ENCODE data around the gene GRM4.

Gene GRM4

GRCh38 chr6:34157236-34157830, 11.4 kb upstream of the GRM4 start:
- no peak for DNase-seq

DNA sequence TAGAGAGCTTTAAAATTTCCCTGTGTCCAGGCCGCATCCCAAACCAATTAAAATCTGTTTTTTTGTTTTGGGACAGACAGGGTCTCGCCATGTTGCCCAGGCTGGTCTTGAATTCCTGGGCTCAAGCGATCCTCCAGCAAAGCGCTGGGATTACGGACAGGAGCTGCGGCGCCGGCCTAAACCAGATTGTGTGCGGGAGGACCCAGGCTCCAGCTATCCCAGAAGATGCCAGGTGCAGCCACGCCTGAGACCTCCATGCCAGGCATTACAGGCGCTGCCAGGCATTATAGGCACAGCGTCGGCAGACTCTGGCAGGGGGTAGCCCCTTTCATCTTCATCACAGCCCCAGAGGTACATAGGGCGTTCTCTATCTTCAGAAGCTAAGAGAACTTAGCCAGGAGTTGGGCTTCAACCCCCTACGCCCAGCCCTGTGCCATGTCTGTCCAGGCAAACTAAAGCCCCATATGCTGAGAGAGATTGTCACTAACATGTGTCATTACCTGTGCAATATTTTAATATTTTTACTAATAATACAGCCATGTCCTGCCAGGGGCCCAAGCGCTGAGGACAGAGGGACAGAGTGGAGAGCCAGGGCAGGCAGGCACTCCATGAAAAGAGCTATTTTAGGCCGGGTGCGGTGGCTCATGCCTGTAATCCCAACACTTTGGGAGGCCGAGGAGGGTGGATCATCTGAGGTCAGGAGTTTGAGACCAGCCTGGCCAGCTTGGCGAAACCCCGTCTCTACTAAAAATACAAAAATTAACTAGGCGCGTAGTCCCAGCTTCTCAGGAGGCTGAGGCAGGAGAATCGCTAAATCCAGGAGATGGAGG, 9.8 kb upstream of the GRM4 start:
- DNase-seq: no peak

DNA sequence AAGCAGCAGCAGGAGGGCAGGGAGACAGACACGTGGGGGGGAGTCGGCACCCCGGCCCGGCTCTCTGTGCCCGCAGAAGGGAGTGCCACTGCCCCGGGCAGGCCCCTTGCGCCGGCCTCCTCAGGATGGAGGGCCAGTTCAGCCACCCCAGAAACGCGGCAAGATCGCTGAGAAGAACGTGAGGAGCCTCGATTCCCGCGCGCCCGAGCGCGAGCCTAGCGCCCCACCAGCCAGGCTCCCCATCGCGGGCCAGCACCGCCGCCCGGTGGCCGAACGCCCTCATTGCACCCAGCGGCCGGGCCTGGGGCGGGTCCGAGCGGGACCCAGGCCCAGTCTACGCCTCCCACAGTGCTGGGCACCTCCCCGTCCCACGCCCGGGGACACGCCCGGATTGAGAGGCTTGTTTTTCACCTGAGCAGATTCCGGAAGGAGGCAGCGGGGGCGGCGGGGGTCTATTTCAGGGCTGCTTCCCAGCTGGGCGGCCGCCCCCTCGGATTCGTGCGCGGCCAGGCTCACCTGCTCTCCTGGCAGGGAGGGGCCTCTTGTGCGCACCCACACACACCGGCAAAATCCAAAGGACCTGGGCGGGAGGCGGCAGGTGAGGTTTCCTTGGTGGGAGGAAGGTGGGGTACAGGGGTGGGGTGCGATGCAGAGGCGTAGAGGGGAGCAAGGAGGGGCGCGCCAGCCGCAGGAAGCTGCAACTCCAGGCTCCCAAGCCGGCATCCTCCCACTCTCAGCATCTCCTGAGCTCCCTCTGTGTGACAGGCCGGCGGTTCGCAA, 9.0 kb upstream of the GRM4 start:
- DNase-seq: peak; percentile 26 to 41

GRCh38 chr6:34152806-34153520, 7.1 kb upstream of the GRM4 start:
- no peak for DNase-seq

DNA sequence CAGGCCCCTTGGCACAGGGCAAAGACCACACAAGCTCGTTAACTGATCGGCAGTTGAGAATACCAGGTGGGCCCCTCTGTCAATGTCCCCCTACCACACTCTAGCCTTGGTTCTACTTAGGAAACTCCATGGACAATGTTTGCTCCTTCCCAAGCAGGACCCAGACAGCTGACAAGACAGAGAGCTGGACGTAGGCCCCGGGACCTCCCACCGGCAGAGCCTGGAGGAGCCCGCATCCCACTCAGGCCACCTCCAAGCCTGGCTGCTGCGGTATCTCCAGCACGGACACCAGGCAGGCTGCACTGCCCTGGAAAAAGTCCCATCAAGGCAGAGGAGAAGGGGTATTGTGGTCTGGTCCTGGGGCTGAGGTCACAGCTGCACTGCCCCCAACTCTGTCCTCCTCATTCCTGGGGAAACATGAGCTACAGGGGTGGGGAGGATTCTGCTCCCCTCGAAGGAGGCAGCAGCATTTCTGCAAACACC, 6.2 kb upstream of the GRM4 start:
- DNase-seq: no peak

DNA sequence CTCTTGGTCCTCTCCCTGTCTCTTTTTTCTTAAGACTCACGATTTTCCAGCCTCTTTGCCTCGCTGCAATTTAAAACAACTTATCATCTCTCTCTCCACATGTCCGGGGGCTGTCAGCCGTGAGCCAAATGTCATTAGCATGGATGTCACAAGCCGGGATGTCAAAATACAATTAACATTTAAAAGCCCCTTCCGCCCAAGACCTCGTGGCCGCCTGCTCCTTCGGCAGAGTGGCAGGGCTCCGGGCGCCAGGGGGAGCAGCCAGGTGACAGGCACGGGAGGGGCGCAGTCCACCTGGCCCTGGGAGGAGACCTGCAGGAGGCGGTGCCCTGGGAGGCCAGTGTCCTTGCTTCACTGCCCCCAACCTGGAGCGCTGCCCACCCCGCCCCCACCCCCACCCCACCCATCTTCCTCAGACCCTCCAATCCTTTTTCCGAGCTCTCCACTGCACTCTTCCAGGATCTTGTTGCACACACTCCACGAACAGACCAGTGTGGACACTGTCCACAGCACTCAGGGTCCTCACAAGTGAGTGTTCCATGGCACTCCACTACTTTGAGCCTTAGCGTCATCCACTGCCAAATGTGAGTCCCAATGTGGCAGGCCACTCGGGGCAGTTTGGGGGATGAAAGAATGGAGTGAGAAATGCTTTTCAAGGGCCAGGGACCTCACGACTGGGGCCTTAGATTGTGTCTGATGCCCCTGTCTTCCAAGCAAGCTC, 5.6 kb upstream of the GRM4 start:
- no peak for DNase-seq

DNA sequence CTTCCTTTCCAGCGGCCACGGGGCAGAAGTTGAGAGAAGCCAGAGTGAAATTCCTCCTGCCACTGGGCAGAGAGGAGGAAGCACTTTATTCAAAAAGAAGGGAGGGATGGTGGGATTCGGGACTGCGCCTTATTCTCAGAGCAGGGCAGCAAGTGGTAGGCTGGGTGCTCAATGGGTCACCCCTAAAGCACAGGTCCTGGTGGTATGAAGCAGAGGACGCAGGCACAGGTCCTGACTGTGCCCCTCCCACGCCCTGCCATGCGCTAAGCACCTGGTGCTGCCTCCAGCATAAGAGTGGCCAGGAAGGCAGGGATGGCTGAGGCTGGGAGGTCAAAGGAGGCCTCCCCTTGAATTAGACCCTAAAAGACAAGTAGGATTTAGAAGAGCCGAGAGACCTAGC, 4.9 kb upstream of the GRM4 start:
- no peak for DNase-seq

GRCh38 chr6:34149831-34150400, 4.0 kb upstream of the GRM4 start:
- DNase-seq: no peak

DNA sequence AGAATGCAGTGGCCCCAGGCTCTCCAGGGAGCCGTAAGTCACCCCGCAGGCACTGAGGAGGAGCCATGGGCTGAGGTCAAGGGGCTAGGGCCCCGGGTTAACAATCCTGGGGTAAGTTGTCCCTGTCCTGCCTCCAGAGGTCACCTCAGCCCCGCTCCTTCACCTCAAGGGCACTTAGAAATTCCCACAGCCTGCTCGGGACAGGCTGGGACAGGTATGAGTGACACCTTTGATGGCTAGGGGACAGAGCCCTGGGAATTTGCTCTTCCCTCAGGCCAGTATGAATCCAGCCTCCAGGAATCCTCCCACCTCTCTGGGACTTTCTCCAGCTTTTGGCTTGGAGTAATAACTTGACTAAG, 3.5 kb upstream of the GRM4 start:
- no peak for DNase-seq

DNA sequence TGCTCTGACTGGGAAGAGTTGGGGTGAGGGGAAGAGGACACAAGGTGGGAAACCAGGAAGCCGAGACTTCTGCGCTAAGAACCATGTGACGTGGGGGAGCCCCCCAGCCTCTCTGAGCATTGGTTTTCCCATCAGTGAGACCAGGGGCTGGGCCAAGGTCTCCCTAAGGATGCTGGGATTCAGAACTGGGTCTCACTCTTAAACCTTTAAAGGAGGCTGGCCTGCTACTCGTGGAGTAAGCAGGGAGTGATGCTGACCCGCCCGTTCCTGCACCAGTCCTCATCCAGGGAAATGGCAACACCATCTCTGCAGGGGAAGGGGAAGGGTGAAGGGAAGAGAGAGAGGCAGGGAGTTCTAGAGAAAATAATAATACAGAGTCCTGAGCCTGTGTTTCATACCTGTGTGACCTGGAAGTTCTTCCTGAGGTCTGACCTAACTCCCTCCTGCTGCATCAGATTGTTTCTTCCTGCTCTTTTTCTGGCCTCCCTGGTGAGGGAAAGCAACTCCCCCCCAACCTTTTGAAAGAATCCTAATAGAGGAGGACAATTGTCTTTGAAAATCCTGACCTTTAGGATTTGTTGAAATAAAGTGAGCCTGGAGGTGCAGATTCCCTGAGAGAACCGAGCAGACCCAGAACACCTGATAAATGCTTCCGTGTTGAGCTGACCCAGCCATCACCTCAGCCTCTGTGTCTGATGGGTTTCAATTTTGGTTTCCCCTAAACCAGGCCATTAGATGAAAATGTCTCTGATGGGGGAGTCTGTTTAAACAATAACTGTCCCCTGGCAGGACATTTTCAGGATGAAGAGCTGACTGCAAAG, 3.0 kb upstream of the GRM4 start:
- no peak for DNase-seq

- no peak for DNase-seq
Measured at GRCh38 chr6:34147906-34148630, 2.2 kb upstream of the GRM4 start.

DNA sequence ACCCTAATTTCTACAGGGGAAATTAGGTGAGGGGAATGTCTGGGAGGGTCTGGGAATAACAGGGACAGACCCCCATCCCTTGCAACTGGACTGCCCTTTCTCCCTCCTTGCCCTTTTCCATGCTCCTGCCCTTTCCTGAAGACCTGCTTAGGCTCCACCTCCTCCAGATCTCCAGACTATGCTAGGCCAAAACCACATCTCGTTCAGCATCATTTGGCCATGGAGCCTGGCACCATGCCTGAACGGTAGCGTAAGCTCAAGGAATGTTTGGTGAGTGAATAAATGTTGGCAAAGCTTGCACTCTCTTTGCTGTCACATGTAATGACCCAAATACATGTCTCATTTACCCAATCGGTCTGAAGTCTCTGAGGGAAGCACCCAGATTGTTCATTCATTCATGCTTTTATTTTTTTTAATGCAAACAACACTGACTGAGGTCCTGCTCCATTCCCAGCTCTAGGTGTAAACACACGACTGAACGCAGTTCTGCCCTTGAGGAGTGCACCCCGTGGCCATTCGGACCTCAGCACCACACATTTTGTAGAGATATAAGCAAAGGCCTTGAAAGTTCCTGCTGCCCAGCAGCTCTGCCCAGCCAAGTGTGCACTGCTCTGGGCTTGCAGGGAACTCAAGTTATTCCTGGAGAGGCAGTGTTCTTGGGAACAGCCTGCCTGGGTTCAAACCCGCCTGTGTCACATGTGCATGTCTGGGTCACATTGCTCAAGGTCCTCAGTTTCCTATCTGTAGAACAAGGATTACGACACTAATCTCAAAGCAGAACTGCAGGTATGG, 1.1 kb upstream of the GRM4 start:
- DNase-seq: no peak

- DNase-seq: no peak
Measured at GRCh38 chr6:34145161-34146020, 496 bp downstream of the GRM4 start.

- no peak for DNase-seq
Measured at GRCh38 chr6:34144581-34145160, 1.2 kb downstream of the GRM4 start.

- no peak for DNase-seq
Measured at GRCh38 chr6:34143884-34144580, 1.9 kb downstream of the GRM4 start.

GRCh38 chr6:34143196-34143883, 2.5 kb downstream of the GRM4 start:
- DNase-seq: no peak

All from inflammatory macrophage (primary cell).